22Rv1 (cell line): ENCODE results near the gene KIAA0586.

Experiments used
- CTCF ChIP-seq: fragments of 450-650 bp; IDR thresholded peaks from 2 replicates; pipeline ENCODE4 v1.5.1; 2017; ENCODE audit warnings: mild to moderate bottlenecking
- ZFX ChIP-seq: fragments of 450-650 bp; IDR thresholded peaks from 2 replicates; pipeline ENCODE4 v1.6.1; 2017; ENCODE audit warnings: antibody characterized with exemption, borderline replicate concordance

GRCh38 chr14:58557242-58557641 lies 129.7 kb downstream of the KIAA0586 start:
- TF ChIP-seq CTCF: no peak
- no peak for TF ChIP-seq ZFX
